ENCODE data around the gene NELFE.

NELFE gene

DNA sequence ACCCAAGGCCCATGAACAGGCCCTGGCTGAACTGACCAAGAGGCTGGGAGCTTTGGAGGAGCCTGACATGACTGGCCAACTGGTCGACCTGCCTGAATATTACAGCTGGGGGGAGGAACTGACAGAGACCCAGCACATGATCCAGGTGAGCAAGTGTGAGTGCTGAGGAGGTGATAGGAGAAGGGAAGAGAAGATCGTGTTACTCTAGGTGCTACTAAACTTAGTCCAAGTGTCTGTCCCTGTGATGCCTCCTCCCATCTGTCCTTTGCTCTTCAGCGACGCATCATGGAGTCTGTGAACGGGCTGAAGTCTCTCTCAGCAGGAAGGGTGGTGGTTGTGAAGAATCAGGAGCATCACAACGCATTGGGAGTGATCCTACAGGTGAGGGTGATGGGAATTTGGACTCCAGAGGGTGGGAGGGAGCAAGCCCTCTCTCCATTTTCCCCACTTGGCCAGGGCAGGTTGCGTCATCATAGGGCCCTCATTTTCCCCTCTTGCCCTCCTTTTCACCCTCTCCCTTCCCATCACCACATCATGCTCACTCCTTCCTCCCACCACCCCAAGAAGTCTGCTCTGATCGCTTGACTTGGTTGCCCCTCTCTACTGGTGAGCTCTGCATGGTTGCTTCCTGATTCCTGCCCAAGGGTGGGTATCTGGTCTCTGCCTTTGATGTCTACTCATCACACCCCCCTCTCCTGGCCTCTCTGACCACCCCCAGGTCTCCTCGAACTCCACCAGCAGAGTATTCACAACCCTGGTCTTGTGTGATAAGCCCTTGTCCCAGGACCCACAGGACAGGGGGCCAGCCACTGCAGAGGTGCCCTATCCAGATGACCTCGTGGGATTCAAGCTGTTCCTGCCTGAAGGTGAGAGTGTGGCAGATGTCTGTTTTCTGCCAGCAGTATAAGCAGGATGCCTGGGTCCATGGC lies 8.5 kb upstream of the NELFE start:
- H3K4me3 ChIP-seq = no peak overlapping the region
- H3K9ac ChIP-seq (ENCODE audit: insufficient read length) = no peak overlapping the region
- no peak for DNase-seq (ENCODE audit: low read depth, low spot score)
- H3K36me3 ChIP-seq (ENCODE audit: insufficient read depth, low read length) = peaks cover 63% of the 10 kb centered on the region; the same call in 1 of the 2 replicates
- no peak for TF ChIP-seq FOXP2 (optimal IDR thresholded peaks at IDR 0.05; ENCODE audit: control extremely low read depth, extremely low read length, insufficient read depth)
- H3K27ac ChIP-seq = no peak overlapping the region
- H3K9me3 ChIP-seq (ENCODE audit: low read depth, low read length) = no peaks in the 10 kb centered on the region

DNA sequence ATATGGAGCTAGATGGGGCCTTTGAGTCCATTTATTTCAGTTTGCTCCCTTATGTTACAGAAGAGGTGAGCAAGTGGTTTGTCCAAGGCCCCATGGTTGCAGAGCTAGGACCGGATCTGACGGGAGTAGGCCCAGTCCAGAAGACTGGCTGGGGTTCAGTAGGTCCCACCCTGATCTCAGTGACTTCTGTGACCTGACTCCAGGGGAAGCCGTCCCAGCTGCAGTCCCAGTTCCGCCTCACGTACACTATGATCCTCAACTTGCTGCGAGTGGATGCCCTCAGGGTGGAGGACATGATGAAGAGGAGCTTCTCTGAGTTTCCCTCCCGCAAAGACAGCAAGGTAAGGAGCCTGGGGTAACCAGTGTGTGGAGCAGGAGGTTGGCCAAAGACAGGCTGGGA lies 7.7 kb upstream of the NELFE start:
- H3K9ac ChIP-seq (ENCODE audit: insufficient read length) = no peak overlapping the region
- no peak overlapping the region for H3K4me3 ChIP-seq
- peaks cover 63% of the 10 kb centered on the region; the same call in 1 of the 2 replicates for H3K36me3 ChIP-seq (ENCODE audit: insufficient read depth, low read length)
- H3K9me3 ChIP-seq (ENCODE audit: low read depth, low read length) = no peaks in the 10 kb centered on the region
- no peak overlapping the region for H3K27ac ChIP-seq
- DNase-seq (ENCODE audit: low read depth, low spot score) = no peak
- no peak for TF ChIP-seq EZH2 (IDR thresholded peaks at IDR 0.05)
- TF ChIP-seq FOXP2 (optimal IDR thresholded peaks at IDR 0.05; ENCODE audit: control extremely low read depth, extremely low read length, insufficient read depth) = no peak
- no peak for TF ChIP-seq POLR2AphosphoS5 (IDR thresholded peaks at IDR 0.05; ENCODE audit: borderline replicate concordance, low read depth, low read length)

DNA sequence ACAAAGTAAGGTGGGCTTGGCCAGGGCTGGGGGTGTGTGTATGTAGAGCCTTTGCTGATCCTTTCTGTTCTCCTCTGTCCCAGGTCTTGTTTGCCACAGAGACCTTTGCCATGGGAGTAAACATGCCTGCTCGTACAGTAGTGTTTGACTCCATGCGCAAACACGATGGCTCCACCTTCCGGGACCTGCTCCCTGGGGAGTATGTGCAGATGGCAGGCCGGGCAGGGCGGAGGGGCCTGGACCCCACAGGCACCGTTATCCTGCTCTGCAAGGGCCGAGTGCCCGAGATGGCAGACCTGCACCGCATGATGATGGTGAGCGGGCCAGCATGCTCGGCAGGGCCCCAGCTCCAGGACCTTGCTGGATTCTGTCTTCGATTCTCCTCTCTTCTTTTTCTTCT lies 6.9 kb upstream of the NELFE start:
- Histone ChIP-seq H3K36me3 (ENCODE audit: insufficient read depth, low read length) (peaks cover 66% of the 10 kb centered on the region; the same call in 1 of the 2 replicates), H3K27ac (no peak overlapping the region), H3K4me3 (no peak overlapping the region), H3K9ac (ENCODE audit: insufficient read length) (no peak overlapping the region), H3K9me3 (ENCODE audit: low read depth, low read length) (no peaks in the 10 kb centered on the region)
- no peak for TF ChIP-seq FOXP2 (optimal IDR thresholded peaks at IDR 0.05; ENCODE audit: control extremely low read depth, extremely low read length, insufficient read depth)
- TF ChIP-seq EZH2 (IDR thresholded peaks at IDR 0.05) = no peak
- no peak for TF ChIP-seq POLR2AphosphoS5 (IDR thresholded peaks at IDR 0.05; ENCODE audit: borderline replicate concordance, low read depth, low read length)
- no peak for DNase-seq (ENCODE audit: low read depth, low spot score)

DNA sequence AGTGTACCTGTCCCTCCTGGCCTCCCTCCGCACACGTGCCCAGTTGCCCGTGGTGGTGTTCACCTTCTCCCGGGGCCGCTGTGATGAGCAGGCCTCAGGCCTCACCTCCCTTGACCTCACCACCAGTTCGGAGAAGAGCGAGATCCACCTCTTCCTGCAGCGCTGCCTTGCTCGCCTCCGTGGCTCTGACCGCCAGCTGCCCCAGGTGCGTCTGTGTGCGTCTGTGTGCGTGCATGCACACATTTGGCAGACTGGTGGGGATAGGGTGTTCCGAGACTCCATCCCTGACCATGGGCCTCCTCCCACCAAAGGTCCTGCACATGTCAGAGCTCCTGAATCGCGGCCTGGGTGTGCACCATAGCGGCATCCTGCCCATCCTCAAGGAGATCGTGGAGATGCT lies 5.2 kb upstream of the NELFE start:
- no peak for DNase-seq (ENCODE audit: low read depth, low spot score)
- no peaks in the 10 kb centered on the region for H3K9me3 ChIP-seq (ENCODE audit: low read depth, low read length)
- H3K27ac ChIP-seq = no peak overlapping the region
- H3K36me3 ChIP-seq (ENCODE audit: insufficient read depth, low read length) = peaks cover 55% of the 10 kb centered on the region; the same call in 1 of the 2 replicates
- TF ChIP-seq FOXP2 (optimal IDR thresholded peaks at IDR 0.05; ENCODE audit: control extremely low read depth, extremely low read length, insufficient read depth) = no peak
- TF ChIP-seq EZH2 (IDR thresholded peaks at IDR 0.05) = no peak
- no peak for TF ChIP-seq POLR2AphosphoS5 (IDR thresholded peaks at IDR 0.05; ENCODE audit: borderline replicate concordance, low read depth, low read length)
- H3K9ac ChIP-seq (ENCODE audit: insufficient read length) = no peak overlapping the region
- H3K4me3 ChIP-seq = no peak overlapping the region

DNA sequence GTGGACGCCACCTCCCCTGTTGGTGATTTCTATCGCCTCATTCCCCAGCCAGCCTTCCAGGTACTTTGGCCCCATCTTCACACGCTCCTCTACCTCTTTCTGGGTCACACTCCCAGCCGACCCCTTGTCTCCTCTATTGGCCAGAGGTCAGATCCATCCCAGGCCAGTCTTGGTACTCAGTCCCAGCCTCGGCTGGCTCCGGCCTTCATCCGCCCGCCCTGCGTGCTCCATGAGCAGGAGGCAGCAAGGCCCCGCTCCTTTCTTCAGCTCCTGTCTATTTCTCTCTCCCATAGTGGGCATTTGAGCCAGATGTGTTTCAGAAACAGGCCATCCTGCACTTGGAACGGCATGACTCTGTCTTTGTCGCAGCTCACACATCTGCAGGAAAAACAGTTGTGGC lies 2.8 kb upstream of the NELFE start:
- no peaks in the 10 kb centered on the region for H3K9me3 ChIP-seq (ENCODE audit: low read depth, low read length)
- DNase-seq (ENCODE audit: low read depth, low spot score) = no peak
- peaks cover 44% of the 10 kb centered on the region for H3K36me3 ChIP-seq (ENCODE audit: insufficient read depth, low read length)
- no peak overlapping the region for H3K4me3 ChIP-seq
- no peak overlapping the region for H3K27ac ChIP-seq
- H3K9ac ChIP-seq (ENCODE audit: insufficient read length) = no peak overlapping the region
- TF ChIP-seq FOXP2 (optimal IDR thresholded peaks at IDR 0.05; ENCODE audit: control extremely low read depth, extremely low read length, insufficient read depth) = no peak
- TF ChIP-seq POLR2AphosphoS5 (IDR thresholded peaks at IDR 0.05; ENCODE audit: borderline replicate concordance, low read depth, low read length) = no peak
- TF ChIP-seq EZH2 (IDR thresholded peaks at IDR 0.05) = no peak

DNA sequence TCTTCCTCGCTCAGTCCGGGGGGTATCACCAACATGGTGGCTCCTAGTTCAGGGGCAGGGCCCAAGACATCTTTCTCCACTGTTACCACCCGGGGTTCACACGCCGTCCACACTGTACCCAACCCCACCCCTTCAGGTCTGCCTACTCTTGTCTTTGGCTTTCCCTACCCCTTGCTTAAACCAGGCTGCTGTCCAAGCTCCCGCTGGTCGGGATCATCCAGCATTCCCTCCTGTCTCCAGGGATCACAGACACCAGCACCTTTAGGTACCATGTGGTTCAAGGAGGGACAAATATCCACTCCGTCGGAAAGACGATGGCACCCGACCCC lies 395 bp downstream of the NELFE start:
- Histone ChIP-seq H3K36me3 (ENCODE audit: insufficient read depth, low read length) (peaks cover 52% of the 10 kb centered on the region), H3K27ac (peak overlapping the region; percentile 70), H3K9me3 (ENCODE audit: low read depth, low read length) (no peaks in the 10 kb centered on the region), H3K4me3 (peak overlapping the region; percentile 98), H3K9ac (ENCODE audit: insufficient read length) (peak overlapping the region; percentile 97)
- TF ChIP-seq FOXP2 (optimal IDR thresholded peaks at IDR 0.05; ENCODE audit: control extremely low read depth, extremely low read length, insufficient read depth) = no peak
- no peak for TF ChIP-seq EZH2 (IDR thresholded peaks at IDR 0.05)
- no peak for TF ChIP-seq POLR2AphosphoS5 (IDR thresholded peaks at IDR 0.05; ENCODE audit: borderline replicate concordance, low read depth, low read length)
- no peak for DNase-seq (ENCODE audit: low read depth, low spot score)

DNA sequence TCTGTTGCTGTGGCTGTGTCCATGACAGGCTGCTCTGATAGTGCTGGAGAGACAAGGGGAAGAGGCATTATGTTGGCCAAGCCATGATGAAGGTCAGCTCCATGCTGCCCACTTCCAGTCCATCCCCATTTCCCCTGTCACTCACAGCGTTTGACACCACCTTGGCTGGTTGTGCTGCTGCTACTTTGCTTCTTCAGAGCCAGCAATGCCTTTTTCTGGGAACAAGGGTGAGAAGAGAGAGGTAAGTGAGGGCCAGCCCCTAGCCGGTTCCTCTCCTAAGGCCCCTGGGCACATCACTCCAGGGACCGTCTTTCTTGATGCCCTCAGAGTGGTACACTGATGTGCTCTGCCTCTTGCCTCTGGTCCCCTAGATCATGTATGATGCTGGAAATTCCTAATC lies 2.0 kb downstream of the NELFE start:
- Histone ChIP-seq H3K9me3 (ENCODE audit: low read depth, low read length) (no peaks in the 10 kb centered on the region), H3K27ac (no peak overlapping the region), H3K36me3 (ENCODE audit: insufficient read depth, low read length) (peaks cover 59% of the 10 kb centered on the region), H3K4me3 (no peak overlapping the region), H3K9ac (ENCODE audit: insufficient read length) (no peak overlapping the region)
- DNase-seq (ENCODE audit: low read depth, low spot score) = no peak
- no peak for TF ChIP-seq FOXP2 (optimal IDR thresholded peaks at IDR 0.05; ENCODE audit: control extremely low read depth, extremely low read length, insufficient read depth)

DNA sequence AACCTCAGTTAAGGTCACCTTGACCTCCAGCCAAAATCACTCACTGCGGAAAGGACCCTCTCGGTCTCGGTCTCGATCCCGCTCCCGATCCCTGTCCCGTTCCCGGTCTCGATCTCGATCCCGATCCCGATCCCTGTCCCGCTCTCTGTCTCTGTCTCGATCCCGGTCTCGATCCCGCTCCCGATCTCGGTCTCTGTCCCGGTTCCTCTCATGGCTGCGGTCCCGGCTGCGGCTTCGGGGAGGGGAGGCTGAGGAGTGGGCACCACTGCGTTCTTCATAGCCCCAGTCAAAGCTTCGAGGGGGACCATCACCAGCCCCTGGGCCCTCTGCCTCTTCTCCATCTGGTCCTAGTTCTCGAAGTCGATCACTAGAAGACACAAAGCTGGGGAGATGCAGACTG lies 4.3 kb downstream of the NELFE start:
- no peak for DNase-seq (ENCODE audit: low read depth, low spot score)
- no peak for TF ChIP-seq EZH2 (IDR thresholded peaks at IDR 0.05)
- TF ChIP-seq POLR2AphosphoS5 (IDR thresholded peaks at IDR 0.05; ENCODE audit: borderline replicate concordance, low read depth, low read length) = no peak
- no peak for TF ChIP-seq FOXP2 (optimal IDR thresholded peaks at IDR 0.05; ENCODE audit: control extremely low read depth, extremely low read length, insufficient read depth)
- Histone ChIP-seq H3K9me3 (ENCODE audit: low read depth, low read length) (no peaks in the 10 kb centered on the region), H3K4me3 (no peak overlapping the region), H3K36me3 (ENCODE audit: insufficient read depth, low read length) (peaks cover 63% of the 10 kb centered on the region), H3K9ac (ENCODE audit: insufficient read length) (no peak overlapping the region), H3K27ac (no peak overlapping the region)

DNA sequence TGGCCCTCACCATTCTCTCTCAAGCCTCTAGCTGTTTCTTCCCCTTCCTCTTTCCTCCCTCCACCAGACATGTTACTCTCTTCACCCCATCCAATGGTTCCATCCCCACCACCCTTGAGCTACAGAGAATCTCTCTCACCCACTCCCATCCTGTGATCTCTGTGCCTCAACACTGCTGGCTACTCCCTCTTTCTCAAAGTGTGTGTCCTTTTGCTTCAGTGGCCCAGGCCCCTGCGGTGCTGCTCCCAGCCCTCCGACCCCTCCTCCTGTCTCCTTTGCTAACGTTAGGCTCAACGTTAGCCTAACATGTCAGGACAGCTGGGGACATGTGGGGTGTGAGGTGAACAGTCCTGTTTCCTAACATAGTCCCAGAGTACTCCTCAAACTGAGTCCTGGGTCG lies 5.9 kb downstream of the NELFE start:
- no peak for DNase-seq (ENCODE audit: low read depth, low spot score)
- no peaks in the 10 kb centered on the region for H3K9me3 ChIP-seq (ENCODE audit: low read depth, low read length)
- TF ChIP-seq POLR2AphosphoS5 (IDR thresholded peaks at IDR 0.05; ENCODE audit: borderline replicate concordance, low read depth, low read length) (no peak), EZH2 (IDR thresholded peaks at IDR 0.05) (no peak), FOXP2 (optimal IDR thresholded peaks at IDR 0.05; ENCODE audit: control extremely low read depth, extremely low read length, insufficient read depth) (no peak)
- no peak overlapping the region for H3K9ac ChIP-seq (ENCODE audit: insufficient read length)
- H3K27ac ChIP-seq = no peak overlapping the region
- H3K4me3 ChIP-seq = no peak overlapping the region
- H3K36me3 ChIP-seq (ENCODE audit: insufficient read depth, low read length) = peaks cover 63% of the 10 kb centered on the region
